ENCODE data around the gene ATP6V0E2.
"Not testable (repeated sequence)": the region's sequence is repeated elsewhere in the genome, so short reads cannot be mapped to it uniquely, and the experiment has no call there.

Gene ATP6V0E2

GRCh38 chr7:149879766-149880637, 6.2 kb downstream of the ATP6V0E2 start:
- DNase-seq (ENCODE audit: low read depth in 2 of 2): no peak

DNA sequence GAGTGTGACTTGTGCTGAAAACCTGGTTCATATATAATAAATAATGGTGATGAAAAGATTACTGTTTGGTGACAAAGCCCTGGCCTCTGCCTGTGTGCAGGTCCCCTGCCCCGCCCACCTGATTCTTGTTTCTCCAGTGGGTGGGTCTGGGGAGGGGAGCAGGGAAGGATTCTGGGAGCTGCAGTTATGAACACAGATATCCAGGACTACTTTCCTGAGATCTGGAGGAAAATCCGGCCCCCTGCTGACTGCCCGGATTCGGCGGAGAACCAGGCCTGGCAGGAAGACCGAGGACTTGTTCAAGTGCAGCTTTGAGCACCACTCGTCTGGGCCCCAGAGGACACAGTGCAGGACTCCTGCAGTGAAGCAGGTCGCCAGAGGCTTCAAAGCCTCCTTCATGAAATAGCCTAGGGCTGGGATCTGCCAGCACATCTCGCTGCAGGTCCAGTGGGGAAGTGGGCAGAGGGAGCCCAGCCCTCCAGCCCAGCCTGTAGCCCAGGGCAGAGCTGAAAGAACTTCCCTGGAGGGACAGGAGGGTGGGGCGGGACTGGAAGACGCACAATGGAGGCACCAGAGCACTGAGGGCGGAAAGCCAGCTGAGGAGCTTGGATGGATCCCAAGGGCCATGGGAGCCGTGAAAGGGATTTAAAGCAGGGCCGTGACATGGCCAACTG, 7.0 kb downstream of the ATP6V0E2 start:
- no peak for DNase-seq (ENCODE audit: low read depth in 2 of 2)

GRCh38 chr7:149881328-149882247, 7.8 kb downstream of the ATP6V0E2 start:
- no peak for DNase-seq (ENCODE audit: low read depth in 2 of 2)

- no peak for DNase-seq (ENCODE audit: low read depth in 2 of 2)
Observed at GRCh38 chr7:149882248-149883047, 8.7 kb downstream of the ATP6V0E2 start.

GRCh38 chr7:149883048-149883438, 9.3 kb downstream of the ATP6V0E2 start:
- no peak for DNase-seq (ENCODE audit: low read depth in 2 of 2)

DNA sequence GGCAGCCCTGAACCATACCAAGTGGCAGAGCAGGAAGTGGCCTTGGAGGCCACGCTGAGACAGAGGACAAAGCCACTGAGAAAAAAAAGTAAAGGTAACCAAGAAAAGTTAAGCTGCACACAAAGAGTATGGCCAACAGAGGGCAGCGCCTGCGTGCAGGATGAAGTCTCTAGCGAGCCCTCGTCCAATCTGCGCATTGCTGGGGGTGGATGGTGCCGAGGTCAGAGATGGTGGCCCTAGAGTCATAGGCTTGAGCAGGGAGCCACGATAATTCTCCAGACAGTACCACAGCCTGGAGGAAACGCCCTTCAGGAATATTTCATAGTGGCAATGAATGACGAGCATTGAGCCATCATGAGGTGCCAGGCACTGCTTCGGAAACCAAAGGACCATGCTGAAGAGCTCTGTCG, 9.7 kb downstream of the ATP6V0E2 start:
- DNase-seq (ENCODE audit: low read depth in 2 of 2): no peak

DNA sequence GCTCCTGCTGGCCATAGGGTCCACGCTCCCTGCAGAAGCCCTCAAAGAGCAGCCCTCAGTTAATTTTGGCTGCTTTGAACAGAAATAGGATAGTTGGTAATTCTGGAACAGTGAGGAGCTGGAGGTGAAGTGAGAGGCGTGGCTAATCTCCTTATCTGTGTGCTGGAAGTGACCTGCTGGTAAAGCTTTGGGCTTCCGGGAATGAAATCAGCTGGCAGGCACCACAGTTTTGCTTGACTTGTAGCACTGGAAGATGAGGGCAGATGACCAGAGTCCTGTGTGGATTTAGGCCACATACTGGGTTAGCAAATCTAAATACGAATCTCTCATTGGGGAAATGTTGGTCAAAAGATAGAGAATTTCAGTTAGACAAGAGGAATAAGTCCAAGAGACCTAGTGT, 10.2 kb downstream of the ATP6V0E2 start:
- no peak for DNase-seq (ENCODE audit: low read depth in 2 of 2)

- no peak for DNase-seq (ENCODE audit: low read depth in 2 of 2)
Observed at GRCh38 chr7:149884541-149884940, 10.8 kb downstream of the ATP6V0E2 start.

- no peak for DNase-seq (ENCODE audit: low read depth in 2 of 2)
Observed at GRCh38 chr7:149885191-149886017, 11.6 kb downstream of the ATP6V0E2 start.

- DNase-seq (ENCODE audit: low read depth in 2 of 2): no peak
Observed at GRCh38 chr7:149886018-149886415, 12.2 kb downstream of the ATP6V0E2 start.

DNA sequence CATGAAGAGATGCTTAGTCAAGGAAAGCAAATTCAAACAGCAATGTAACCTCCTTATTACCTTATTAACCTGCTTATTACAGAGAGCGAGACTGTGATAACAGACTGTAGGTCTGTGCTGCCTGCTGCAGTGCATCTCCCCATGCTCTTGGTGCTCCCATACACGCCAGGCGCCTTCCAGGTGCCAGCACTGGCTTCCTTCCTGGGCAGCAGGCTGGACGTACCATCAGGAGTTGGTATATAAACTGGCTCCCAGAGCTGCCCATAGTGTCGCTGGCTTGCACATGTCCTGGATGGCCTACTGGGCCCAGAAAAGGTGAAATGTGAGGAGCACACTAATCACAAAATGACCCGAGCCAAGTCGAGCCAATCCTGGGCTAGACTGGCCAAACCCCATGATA, 13.5 kb downstream of the ATP6V0E2 start:
- no peak for DNase-seq (ENCODE audit: low read depth in 2 of 2)

- not testable (repeated sequence) for DNase-seq (ENCODE audit: low read depth in 2 of 2)
Observed at GRCh38 chr7:149890715-149891114, 16.9 kb downstream of the ATP6V0E2 start.

DNA sequence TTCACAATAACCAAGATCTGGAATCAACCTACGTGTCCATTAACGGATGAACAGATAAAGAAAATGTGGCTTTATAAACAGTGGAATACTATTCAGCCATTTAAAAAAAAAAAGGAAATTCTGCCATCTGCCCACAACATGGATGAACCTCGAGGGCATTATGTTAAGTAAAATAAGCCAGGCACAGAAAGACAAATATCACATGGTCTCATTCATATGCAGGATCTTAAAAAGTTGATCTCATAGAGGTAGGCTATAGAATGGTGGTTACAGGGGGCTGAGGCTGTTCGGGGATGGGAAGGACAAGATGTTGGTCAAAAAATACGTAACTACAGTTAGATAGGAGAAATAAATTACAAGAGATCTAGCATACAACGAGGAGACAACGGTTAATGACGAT, 21.2 kb downstream of the ATP6V0E2 start:
- DNase-seq (ENCODE audit: low read depth in 2 of 2): not testable (repeated sequence)

GRCh38 chr7:149907776-149908376, 34.1 kb downstream of the ATP6V0E2 start:
- DNase-seq (ENCODE audit: low read depth in 2 of 2): not testable (repeated sequence)

- DNase-seq (ENCODE audit: low read depth in 2 of 2): not testable (repeated sequence)
Observed at GRCh38 chr7:149910219-149910618, 36.5 kb downstream of the ATP6V0E2 start.

DNA sequence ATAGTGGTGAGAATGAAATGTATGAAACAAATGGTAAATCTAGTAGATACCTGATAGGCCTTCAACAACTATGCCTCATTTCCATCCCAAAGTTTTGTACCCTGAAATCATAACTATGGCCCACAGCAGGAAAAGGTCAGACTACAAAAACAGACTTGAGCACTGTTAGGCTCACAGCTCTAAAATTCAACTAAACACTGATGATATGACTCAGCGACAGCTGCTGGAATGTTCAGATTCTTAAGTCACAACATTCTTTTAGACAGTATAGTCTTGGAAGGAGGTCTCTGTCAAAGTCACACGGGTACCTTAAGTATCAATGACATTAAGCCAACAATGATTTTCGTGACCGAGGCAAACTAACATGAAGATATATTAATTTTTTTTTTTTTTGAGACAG, 38.4 kb downstream of the ATP6V0E2 start:
- not testable (repeated sequence) for DNase-seq (ENCODE audit: low read depth in 2 of 2)

DNA sequence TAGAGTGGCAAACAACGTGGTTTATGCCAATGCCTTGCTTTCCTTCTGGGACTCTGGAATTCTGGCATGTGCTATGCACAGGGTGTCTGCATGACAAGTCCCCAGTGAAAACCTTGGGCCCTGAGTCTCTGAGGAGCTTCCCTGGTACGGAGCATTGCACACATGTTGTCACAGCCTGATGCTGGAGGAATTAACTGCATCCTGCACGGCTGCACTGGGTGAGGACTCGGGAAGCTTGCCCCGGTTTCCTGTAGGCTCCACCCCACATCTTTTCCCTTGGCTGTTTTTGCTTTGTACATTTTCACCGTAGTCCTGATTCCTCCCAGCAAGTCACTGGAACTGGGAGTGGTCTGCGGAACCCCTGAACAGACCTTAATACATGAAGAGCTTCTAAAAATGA, 52.6 kb downstream of the ATP6V0E2 start:
- DNase-seq (ENCODE audit: low read depth in 2 of 2): not testable (repeated sequence)
